H1 (cell line): Measurements from ENCODE around the gene KCNH5.

ENCODE experiments used
- CTCF ChIP-seq, 3 experiments: IDR thresholded peaks; 1 replicate in 2 of 3; 2 replicates in 1 of 3; pipeline versions ENCODE4 v1.5.1 to v1.6.1; 2011; ENCODE audit warnings: low read length in 3 of 3, mild to moderate bottlenecking in 3 of 3, inconsistent platforms in 2 of 3, low read depth in 1 of 3, moderate library complexity in 1 of 3; ENCODE audit not compliant: insufficient read depth in 1 of 3; ENCODE audit errors: control extremely low read depth in 1 of 3
- PHF8 ChIP-seq: fragments of 200-600 bp; sonication (generic); conservative IDR thresholded peaks from 2 replicates; pipeline ENCODE4 v1.7.1; 2012; ENCODE audit warnings: low read depth, mild to moderate bottlenecking, inconsistent platforms, low read length, moderate library complexity

- TF ChIP-seq PHF8 (no peak), CTCF (IDR thresholded peaks at IDR 0.05; ENCODE audit: control extremely low read depth in 1 of 3, insufficient read depth in 1 of 3, low read depth in 1 of 3, low read length in 3 of 3) (no peak)
Observed at GRCh38 chr14:62796431-62796830, 248.8 kb downstream of the KCNH5 start.
